ENCODE results near the gene ARPC5.

The ARPC5 gene

DNA sequence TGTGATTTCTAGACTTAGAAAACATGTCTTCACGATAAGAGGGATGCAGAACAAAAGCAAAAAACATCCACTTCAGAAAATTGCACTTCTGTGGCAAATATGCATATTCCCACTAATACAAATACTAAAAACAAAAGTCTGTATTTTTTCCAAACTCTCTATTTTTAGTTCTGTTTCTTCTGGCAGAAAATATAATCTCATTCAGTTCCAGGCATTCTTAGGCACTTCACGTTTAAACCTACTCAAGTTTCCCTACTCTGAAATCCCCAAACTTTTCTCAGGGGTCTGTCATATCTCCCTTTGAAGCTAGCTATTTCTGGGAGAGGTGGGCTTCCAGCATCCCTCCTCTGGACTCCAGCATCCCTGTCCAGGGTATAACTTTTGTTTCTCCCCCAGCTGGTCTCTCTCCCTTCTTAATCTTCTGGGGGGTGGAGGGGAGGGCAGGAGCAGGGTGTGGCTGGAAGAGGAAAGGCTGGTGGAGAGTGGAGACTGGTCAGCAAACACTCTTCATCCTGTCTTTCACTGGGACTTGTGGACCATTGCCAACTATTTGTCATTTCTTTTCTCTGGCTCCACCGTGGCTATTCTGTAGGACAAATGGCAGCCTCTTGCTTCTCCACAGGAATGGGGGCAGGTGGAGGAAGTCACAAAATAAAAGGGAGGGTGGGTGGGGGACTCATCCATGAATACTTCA is 25.7 kb downstream of the ARPC5 start:
- no peak for DNase-seq

GRCh38 chr1:183609313-183609712 is 26.3 kb downstream of the ARPC5 start:
- peak; percentile 92 for DNase-seq

DNA sequence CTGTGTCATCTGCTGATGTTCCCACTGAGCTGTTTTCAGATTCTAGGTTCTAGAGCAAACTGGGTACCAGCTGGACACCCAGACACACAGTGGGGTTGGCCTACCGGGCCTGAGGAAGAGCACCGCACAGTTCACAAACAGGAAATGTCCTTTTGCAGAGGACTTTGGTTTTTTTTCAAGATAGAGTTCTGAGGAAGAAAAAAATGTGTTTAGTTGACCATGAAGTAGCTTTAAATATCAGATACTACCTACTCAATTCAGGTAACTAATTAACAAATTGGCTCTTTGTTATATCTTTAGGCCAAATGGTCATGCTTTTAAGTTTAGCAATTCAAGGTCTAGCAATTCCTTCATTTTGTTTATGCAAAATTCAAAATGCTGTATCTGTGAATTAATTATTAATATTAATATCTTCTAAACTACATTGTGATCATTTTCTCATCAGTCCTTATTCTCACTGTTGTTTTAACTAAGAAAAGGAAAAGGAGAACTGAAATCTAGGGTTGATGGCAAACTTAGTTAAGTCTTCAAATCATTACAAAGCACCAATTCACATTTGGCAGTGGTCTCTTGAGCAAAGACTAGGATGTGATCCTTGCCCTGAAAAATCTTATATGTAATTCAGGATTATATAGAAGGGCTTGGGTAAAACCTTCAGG is 28.1 kb downstream of the ARPC5 start:
- peak; percentile 51 for DNase-seq

DNA sequence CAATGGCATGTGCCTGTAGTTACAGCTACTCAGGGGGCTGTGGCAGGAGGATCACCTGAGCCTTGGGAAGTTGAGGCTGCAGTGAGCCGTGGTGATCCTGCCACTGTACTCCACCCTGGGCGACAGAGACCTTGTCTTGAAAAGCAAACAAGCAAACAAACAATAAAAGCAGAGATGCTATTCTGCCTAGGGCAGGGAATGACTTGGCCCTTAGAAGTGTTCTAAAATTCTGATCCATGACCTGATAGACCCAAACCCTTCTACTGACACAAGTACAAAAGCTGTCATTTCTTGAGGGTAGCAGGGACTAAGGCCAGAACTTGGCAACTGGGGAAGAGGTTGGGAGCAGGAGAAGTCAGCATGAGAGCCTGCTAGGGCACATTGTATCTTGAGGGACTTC is 29.7 kb downstream of the ARPC5 start:
- no peak for DNase-seq

- peak; percentile 86 for DNase-seq
Measured at GRCh38 chr1:183604815-183605214, 30.8 kb downstream of the ARPC5 start.

- DNase-seq = peak; percentile 88
Measured at GRCh38 chr1:183604038-183604808, 31.4 kb downstream of the ARPC5 start.

DNA sequence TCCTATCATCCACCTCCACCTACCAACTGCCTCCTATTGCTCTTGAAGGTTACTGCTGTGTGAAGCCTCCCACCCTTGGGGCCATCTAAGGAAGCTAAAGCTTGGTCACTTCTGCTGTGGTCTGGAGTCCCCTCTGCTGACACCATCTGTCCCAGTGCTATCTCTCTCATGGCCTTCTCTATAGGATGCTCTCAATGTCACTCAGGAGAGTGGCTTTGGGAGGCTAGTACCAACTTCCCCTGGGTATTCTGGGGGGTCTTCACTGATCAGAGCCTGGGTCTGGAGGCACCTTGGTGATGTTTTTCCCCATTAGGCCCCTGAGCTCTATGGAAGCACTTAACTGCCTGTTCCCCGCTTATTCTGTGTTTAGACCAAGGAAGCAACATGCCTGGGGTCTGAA is 33.1 kb downstream of the ARPC5 start:
- no peak for DNase-seq

- no peak for DNase-seq
Measured at GRCh38 chr1:183600634-183601033, 34.9 kb downstream of the ARPC5 start.

DNA sequence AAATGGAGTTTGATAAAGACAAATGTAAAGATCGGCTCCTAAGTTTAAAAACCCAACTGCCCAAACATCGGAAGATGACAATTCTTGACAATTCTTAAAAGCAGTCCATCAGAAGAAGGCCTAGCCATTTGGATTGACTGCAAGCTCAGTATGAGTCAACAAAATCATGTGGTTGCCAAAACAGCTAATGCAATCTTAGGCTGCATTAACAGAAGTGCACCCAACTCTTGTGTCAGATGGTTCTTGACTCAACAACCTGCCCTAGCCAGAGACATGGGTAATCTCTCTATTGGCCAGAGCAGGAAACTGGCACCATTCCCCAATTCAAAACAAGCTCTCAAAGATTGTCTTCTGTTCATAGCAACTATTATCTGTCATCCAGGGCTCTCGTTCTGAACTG is 35.4 kb downstream of the ARPC5 start:
- peak; percentile 93 for DNase-seq

DNA sequence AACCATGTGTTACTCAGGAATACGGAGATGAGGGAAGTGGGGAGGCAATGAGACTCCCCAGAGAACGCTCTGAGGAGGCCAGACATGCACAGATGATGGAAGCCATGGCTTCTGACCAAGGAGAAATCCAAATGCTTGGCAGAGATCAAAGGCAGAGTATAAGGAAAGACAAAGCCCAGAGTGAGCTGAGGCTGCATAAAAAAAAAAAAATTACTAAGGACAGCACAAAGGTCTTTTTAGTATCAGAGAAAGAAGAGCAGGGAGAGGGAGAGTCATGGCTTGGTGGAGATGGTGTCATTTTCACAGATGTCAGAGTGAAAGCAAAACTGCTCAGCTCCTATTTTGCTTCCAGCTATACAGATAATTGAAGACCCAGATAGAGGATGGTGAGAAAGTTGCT is 37.2 kb downstream of the ARPC5 start:
- no peak for DNase-seq

DNA sequence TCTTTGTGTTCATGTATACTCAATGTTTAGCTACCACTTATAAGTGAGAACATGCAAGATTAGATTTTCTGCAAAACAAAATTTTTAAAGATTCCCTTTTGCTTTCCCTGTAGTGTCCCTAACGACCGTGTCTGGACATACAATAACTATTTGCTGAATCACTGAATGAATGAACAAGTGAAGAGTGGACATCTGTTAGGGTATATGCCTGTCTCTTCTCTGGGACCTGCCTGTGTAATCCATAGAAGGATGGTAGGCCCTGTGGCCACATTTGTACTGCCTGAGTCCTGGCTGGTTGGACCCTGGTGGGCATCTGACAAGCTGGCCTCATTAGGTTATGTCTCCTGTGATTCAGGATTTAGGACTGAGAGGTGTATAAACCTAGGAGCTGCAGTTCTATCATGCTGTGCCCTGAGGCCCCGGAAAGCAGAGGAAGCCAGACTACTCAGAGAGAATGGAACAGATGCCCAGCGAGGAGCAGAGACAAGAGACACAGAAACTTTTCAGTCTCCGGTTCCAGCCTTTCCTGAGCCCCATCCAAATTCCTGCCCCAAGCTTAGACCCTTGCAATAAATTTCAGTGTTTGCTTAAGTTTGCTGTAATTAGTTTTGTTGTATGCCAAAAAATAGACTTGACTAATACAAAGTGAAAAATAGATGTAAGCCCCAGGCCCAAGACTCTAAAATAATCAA is 37.8 kb downstream of the ARPC5 start:
- DNase-seq = no peak

- no peak for DNase-seq
Measured at GRCh38 chr1:183596500-183596899, 39.1 kb downstream of the ARPC5 start.

DNA sequence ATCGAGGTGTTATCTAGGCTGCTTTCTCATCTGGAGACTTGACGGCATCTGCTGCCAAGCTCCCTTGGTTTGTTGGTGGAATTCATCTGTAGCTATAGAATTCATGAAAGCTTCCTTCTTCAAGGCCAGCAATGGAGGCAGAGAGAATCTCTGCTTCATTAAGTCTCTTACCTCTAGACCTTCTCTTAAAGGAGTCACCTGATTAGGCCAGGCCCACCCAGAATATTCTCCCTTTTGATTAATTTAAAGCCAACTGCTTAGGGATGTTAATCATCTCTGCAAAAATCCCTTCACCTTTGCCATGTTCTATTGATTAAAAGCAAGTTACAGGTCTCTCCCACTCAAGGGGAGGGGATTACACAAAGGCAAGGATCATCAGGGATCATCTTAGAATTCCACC is 40.0 kb downstream of the ARPC5 start:
- no peak for DNase-seq

- DNase-seq = peak; percentile 96
Measured at GRCh38 chr1:183593356-183593755, 42.2 kb downstream of the ARPC5 start.

DNA sequence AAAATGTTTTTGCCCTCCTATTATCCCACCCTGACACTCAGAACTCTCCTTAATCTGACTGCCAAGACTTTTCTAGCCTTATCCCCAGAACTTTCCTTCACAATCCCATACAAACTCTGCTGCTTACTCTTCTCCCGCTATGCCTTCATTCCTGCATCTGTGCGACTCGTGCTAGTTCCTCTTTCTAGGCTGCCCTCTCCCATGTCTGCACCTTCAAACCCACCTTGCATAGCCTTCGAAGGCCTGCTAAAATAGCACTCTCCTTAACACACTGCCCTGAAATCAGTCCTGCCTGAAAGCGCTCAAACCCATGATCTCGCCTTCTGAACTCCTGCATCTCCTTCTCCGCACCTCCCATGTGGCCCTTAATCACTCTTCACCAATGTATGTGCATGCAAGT is 42.9 kb downstream of the ARPC5 start:
- DNase-seq = no peak

- DNase-seq = peak; percentile 99
Measured at GRCh38 chr1:183590244-183591191, 45.1 kb downstream of the ARPC5 start, which contains the start of gene NCF2. Gene NCF2 (minus strand): TSS chr1:183590459. CDS start chr1:183590329, 130 bp downstream.

GRCh38 chr1:183589874-183590243 is 45.7 kb downstream of the ARPC5 start:
- DNase-seq = no peak

GRCh38 chr1:183589384-183589783 is 46.2 kb downstream of the ARPC5 start:
- DNase-seq = no peak

GRCh38 chr1:183588827-183589226 is 46.8 kb downstream of the ARPC5 start:
- DNase-seq = no peak

DNA sequence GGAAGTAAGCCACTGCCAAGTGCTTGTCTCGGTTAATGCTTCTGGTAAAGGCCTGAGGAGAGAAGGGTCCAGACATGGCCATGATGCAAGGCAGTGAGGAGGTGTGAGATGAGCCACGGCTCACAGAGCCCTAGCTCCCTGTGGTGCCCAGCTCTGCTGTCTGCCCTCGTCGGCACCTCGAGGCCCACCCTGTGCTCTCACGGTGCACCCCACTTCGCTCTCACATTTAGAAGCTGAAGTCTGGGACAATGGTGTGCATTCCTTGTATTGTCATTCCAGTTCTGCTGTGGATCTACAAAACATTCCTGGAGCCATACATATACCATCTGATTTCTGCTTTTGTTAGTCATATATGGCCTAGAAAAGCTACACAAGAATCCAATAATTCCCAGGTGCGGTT is 48.7 kb downstream of the ARPC5 start:
- DNase-seq = no peak

- no peak for DNase-seq
Measured at GRCh38 chr1:183586455-183586854, 49.1 kb downstream of the ARPC5 start.

DNA sequence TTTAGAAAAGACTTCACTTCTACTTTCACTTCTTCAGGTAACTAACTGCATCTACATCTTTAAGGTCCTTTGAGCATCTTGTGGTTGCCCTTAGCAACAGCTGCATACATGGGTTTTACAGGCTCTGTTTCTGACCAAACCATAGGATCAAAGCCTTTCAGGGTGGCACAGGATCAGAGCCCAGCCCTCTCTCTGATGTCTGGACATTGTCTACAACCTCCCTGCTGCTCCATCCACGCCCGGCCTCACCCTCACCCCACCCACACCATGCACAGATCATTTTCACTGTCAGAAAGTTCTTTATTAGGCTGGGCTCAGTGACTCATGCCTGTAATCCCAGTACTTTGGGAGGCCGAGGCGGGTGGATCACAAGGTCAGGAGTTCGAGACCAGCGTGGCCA is 50.5 kb downstream of the ARPC5 start:
- DNase-seq = peak; percentile 54

Data from MV-4-11 (cell line).